Neural cell (in vitro differentiated cells): ENCODE measurements around the gene WDR17. TPM values are rescaled to one million over a fixed set of nuclear protein-coding genes. Genes with fewer than 3 reads are reported as not detected.

ENCODE experiments used
- H2AFZ ChIP-seq: fragments of 200-600, 300-800 bp; sonication (generic), shearing (Covaris generic); 2 replicates; pipeline ENCODE4 v1.6.0; 2014; ENCODE audit warnings: low read depth, mild to moderate bottlenecking, antibody characterized with exemption, low read length, moderate library complexity
- H3F3A ChIP-seq: fragments of 200-600 bp; shearing (Covaris generic); 2 replicates; pipeline ENCODE4 v1.6.1; 2016; ENCODE audit warnings: mild to moderate bottlenecking, moderate library complexity, mixed read lengths, antibody characterized with exemption, low read length; ENCODE audit not compliant: insufficient read depth, poor library complexity, severe bottlenecking
- H3K27ac ChIP-seq: fragments of 200-600, 300-800 bp; sonication (generic), shearing (Covaris generic); 2 replicates; pipeline ENCODE4 v1.5.1; 2014; ENCODE audit warnings: mild to moderate bottlenecking, low read length, moderate library complexity
- H3K27me3 ChIP-seq: fragments of 300-800, 200-600 bp; sonication (generic), shearing (Covaris generic); 2 replicates; pipeline ENCODE4 v1.6.0; 2014; ENCODE audit warnings: mild to moderate bottlenecking, low read depth, low read length, moderate library complexity; ENCODE audit not compliant: insufficient read depth
- H3K36me3 ChIP-seq: fragments of 300-800, 200-600 bp; sonication (generic), shearing (Covaris generic); 2 replicates; pipeline ENCODE4 v1.5.1; 2014; ENCODE audit warnings: mild to moderate bottlenecking, antibody characterized with exemption, low read length, moderate library complexity; ENCODE audit not compliant: insufficient read depth
- H3K4me2 ChIP-seq: fragments of 300-800, 200-600 bp; sonication (generic), shearing (Covaris generic); 2 replicates; pipeline ENCODE4 v1.6.0; 2014; ENCODE audit warnings: mild to moderate bottlenecking, low read length
- H3K4me3 ChIP-seq: fragments of 300-800, 200-600 bp; sonication (generic), shearing (Covaris generic); 2 replicates; pipeline ENCODE4 v1.5.1; 2014; ENCODE audit warnings: mild to moderate bottlenecking, low read length, moderate library complexity
- H3K79me2 ChIP-seq: fragments of 200-600 bp; shearing (Covaris generic); replicated peaks from 2 replicates; pipeline ENCODE4 v1.6.0; 2014; ENCODE audit warnings: mild to moderate bottlenecking, low read length, moderate library complexity; ENCODE audit not compliant: insufficient read depth
- H3K9ac ChIP-seq: fragments of 300-800, 200-600 bp; sonication (generic), shearing (Covaris generic); 2 replicates; pipeline ENCODE4 v1.6.1; 2016; ENCODE audit warnings: mild to moderate bottlenecking, low read length, mixed read lengths
- H3K9me2 ChIP-seq: fragments of 200-600 bp; shearing (Covaris generic); 2 replicates; pipeline ENCODE4 v1.6.1; 2016; ENCODE audit warnings: mild to moderate bottlenecking, low read length, mixed read lengths; ENCODE audit not compliant: insufficient read depth
- H3K9me3 ChIP-seq: fragments of 200-600, 300-800 bp; sonication (generic), shearing (Covaris generic); 2 replicates; pipeline ENCODE4 v1.6.1; 2016; ENCODE audit warnings: mild to moderate bottlenecking, mixed run types, low read length, moderate library complexity, mixed read lengths
- H4K20me1 ChIP-seq: fragments of 200-600 bp; shearing (Covaris generic); 2 replicates; pipeline ENCODE4 v1.6.1; 2016; ENCODE audit warnings: mild to moderate bottlenecking, mixed run types; ENCODE audit not compliant: insufficient read depth
- CTCF ChIP-seq: fragments of 450-650 bp; IDR thresholded peaks from 2 replicates; pipeline ENCODE4 v1.5.1; 2014; ENCODE audit warnings: antibody characterized with exemption, mild to moderate bottlenecking, moderate library complexity; ENCODE audit not compliant: poor library complexity, severe bottlenecking
- EP300 ChIP-seq: fragments of 450-650 bp; conservative IDR thresholded peaks from 2 replicates; pipeline ENCODE4 v1.6.1; 2014; ENCODE audit warnings: antibody characterized with exemption, mild to moderate bottlenecking, moderate library complexity; ENCODE audit not compliant: poor library complexity, severe bottlenecking
- EZH2 ChIP-seq: fragments of 200-600, 300-800 bp; shearing (Covaris generic), sonication (generic); IDR thresholded peaks from 2 replicates; pipeline ENCODE4 v1.6.1; 2014; ENCODE audit warnings: antibody characterized with exemption, low read length, borderline replicate concordance, mild to moderate bottlenecking; ENCODE audit not compliant: insufficient read depth, poor library complexity, severe bottlenecking
- MXI1 ChIP-seq: fragments of 450-650 bp; conservative IDR thresholded peaks from 2 replicates; pipeline ENCODE4 v1.6.1; 2014; ENCODE audit warnings: antibody characterized with exemption, mild to moderate bottlenecking; ENCODE audit not compliant: poor library complexity, severe bottlenecking
- RAD21 ChIP-seq: fragments of 450-650 bp; conservative IDR thresholded peaks from 2 replicates; pipeline ENCODE4 v1.6.1; 2014; ENCODE audit warnings: antibody characterized with exemption, mild to moderate bottlenecking, moderate library complexity
- REST ChIP-seq: IDR thresholded peaks from 2 replicates; pipeline ENCODE4 v1.6.1; 2012; ENCODE audit warnings: borderline replicate concordance
- SMC3 ChIP-seq: fragments of 450-650 bp; conservative IDR thresholded peaks from 2 replicates; pipeline ENCODE4 v1.6.1; 2014; ENCODE audit warnings: antibody characterized with exemption, mild to moderate bottlenecking, moderate library complexity; ENCODE audit not compliant: poor library complexity
- TAF1 ChIP-seq: IDR thresholded peaks from 2 replicates; pipeline ENCODE4 v1.6.1; 2012; ENCODE audit warnings: low read depth
- polyA plus RNA-seq: library from polyadenylated mRNA; depleted of rRNA; stranded (reverse); fragments of >200 nt; gene quantifications from 2 replicates; pipeline ENCODE4 v1.2.3, GENCODE V29; 2014

Gene WDR17
- polyA plus RNA-seq, 1 donor from 2014 or later: 59.1 TPM

GRCh38 chr4:176102414-176103063, 36.9 kb downstream of the WDR17 start:
- Histone ChIP-seq H4K20me1 (no peaks in the 10 kb centered on the region), H3K27me3 (no peaks in the 10 kb centered on the region), H3K27ac (no peak overlapping the region), H3K4me3 (no peak overlapping the region), H3K9me2 (no peaks in the 10 kb centered on the region), H3K9ac (no peak overlapping the region), H3K36me3 (no peaks in the 10 kb centered on the region), H3F3A (no peaks in the 10 kb centered on the region), H3K79me2 (no peaks in the 10 kb centered on the region), H3K9me3 (peaks cover 12% of the 10 kb centered on the region), H3K4me2 (no peak overlapping the region), H2AFZ (no peak overlapping the region)
- TF ChIP-seq SMC3: no peak
- TF ChIP-seq CTCF: no peak
- no peak for TF ChIP-seq EP300
- TF ChIP-seq RAD21: no peak
- TF ChIP-seq TAF1: no peak
- TF ChIP-seq MXI1: no peak
- TF ChIP-seq REST: no peak
- no peak for TF ChIP-seq EZH2

- H3F3A ChIP-seq: no peaks in the 10 kb centered on the region
- H3K27me3 ChIP-seq: no peaks in the 10 kb centered on the region
- H4K20me1 ChIP-seq: no peaks in the 10 kb centered on the region
- no peaks in the 10 kb centered on the region for H3K9me2 ChIP-seq
- peaks cover 7% of the 10 kb centered on the region for H3K9me3 ChIP-seq
- no peak overlapping the region for H3K4me2 ChIP-seq
- no peaks in the 10 kb centered on the region for H3K79me2 ChIP-seq
- H2AFZ ChIP-seq: no peak overlapping the region
- no peak overlapping the region for H3K27ac ChIP-seq
- no peaks in the 10 kb centered on the region for H3K36me3 ChIP-seq
- TF ChIP-seq EP300 (no peak), EZH2 (no peak)
- no peak overlapping the region for H3K4me3 ChIP-seq
- H3K9ac ChIP-seq: no peak overlapping the region
Observed at GRCh38 chr4:176107695-176108094, 42.1 kb downstream of the WDR17 start.
